GM12864 (cell line): ENCODE data around the gene PIK3R6.
"Not testable (repeated sequence)": the region's sequence is repeated elsewhere in the genome, so short reads cannot be mapped to it uniquely, and the experiment has no call there.

Experiments
- DNase-seq: peaks from one replicate; pipeline ENCODE4 v3.0.0-alpha.2; 2011; ENCODE audit warnings: low read depth
- H3K4me3 ChIP-seq: 2 replicates; pipeline ENCODE4 v1.5.1; 2011; ENCODE audit warnings: mild to moderate bottlenecking, low read depth, low read length, control low read depth
- TF ChIP-seq, protein P1 (sequence below): IDR thresholded peaks from 2 replicates; pipeline ENCODE4 v1.5.1; 2011; ENCODE audit warnings: low read depth, mild to moderate bottlenecking, moderate library complexity, low read length, control low read depth, inconsistent platforms; ENCODE audit errors: missing control alignments

Gene PIK3R6

GRCh38 chr17:8888704-8889302 is 21.3 kb upstream of the PIK3R6 start:
- DNase-seq, result no peak
- H3K4me3 ChIP-seq, result no peak overlapping the region
- TF ChIP-seq, protein P1, sequence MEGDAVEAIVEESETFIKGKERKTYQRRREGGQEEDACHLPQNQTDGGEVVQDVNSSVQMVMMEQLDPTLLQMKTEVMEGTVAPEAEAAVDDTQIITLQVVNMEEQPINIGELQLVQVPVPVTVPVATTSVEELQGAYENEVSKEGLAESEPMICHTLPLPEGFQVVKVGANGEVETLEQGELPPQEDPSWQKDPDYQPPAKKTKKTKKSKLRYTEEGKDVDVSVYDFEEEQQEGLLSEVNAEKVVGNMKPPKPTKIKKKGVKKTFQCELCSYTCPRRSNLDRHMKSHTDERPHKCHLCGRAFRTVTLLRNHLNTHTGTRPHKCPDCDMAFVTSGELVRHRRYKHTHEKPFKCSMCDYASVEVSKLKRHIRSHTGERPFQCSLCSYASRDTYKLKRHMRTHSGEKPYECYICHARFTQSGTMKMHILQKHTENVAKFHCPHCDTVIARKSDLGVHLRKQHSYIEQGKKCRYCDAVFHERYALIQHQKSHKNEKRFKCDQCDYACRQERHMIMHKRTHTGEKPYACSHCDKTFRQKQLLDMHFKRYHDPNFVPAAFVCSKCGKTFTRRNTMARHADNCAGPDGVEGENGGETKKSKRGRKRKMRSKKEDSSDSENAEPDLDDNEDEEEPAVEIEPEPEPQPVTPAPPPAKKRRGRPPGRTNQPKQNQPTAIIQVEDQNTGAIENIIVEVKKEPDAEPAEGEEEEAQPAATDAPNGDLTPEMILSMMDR, result no peak

GRCh38 chr17:8887834-8888703 is 20.6 kb upstream of the PIK3R6 start:
- DNase-seq, result no peak
- TF ChIP-seq, protein P1, result no peak
- no peak overlapping the region for H3K4me3 ChIP-seq

- no peak overlapping the region for H3K4me3 ChIP-seq
- no peak for DNase-seq
- TF ChIP-seq, protein P1, result no peak
These were observed 19.8 kb upstream of the PIK3R6 start for GRCh38 chr17:8887301-8887700.

DNA sequence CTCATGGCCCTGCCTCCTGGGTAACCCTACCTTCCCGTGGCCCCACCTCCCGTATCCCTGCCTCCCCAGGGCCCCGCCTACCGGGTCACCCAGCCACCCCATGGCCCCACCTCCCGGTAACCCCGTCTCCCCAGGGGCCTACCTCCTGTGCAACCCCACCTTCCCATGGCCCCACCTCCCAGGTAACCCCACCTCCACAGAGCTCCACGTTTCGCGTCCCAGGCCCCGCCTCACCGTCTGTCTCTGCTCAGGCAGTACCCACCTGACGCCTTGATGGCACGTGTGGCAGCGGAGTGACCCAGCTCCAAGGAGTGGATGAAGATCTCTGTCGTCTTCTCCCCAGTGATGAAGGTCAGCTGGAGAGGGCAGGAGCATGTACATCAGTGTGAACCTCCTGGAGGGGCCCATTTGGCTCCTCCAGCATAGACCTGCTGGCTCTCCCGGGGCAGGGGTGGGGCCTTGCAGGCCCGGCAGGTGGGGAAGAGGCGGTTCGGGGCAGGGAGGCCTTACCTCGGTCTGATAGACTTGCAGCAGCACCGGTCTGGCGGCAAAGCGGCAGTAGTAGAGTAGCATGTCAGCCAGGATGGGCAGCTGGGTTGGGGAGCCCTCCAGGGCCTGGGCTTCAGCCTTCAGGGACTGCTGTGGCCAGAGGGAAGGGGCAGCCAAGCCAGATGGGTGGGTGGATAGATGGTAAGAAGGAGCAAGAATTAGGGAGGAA is 18.7 kb upstream of the PIK3R6 start:
- TF ChIP-seq, protein P1, result no peak
- no peak for DNase-seq
- H3K4me3 ChIP-seq, result no peak overlapping the region

GRCh38 chr17:8885163-8885966 is 17.9 kb upstream of the PIK3R6 start:
- not testable (repeated sequence) for H3K4me3 ChIP-seq, DNase-seq

GRCh38 chr17:8884336-8884990 is 17.0 kb upstream of the PIK3R6 start:
- H3K4me3 ChIP-seq, result no peak overlapping the region
- DNase-seq, result no peak
- TF ChIP-seq, protein P1, result no peak
